ENCODE results near the gene ZCCHC7.
"Not testable (repeated sequence)": the region's sequence is repeated elsewhere in the genome, so short reads cannot be mapped to it uniquely, and the experiment has no call there.

ZCCHC7 gene

GRCh38 chr9:37302277-37302676 lies 181.9 kb downstream of the ZCCHC7 start:
- H4K20me1 ChIP-seq (ENCODE audit: insufficient read depth), result no peaks in the 10 kb centered on the region
- H3K4me3 ChIP-seq (IDR thresholded peaks at IDR 0.05; ENCODE audit: insufficient read depth, low read depth, low read length), result no peak overlapping the region
- no peaks in the 10 kb centered on the region for H3K36me3 ChIP-seq (ENCODE audit: insufficient read depth)
- H3K4me2 ChIP-seq, result peak overlapping the region; percentile 68
- H3K9ac ChIP-seq, result no peak overlapping the region
- H3K4me1 ChIP-seq (ENCODE audit: low read depth, poor library complexity, severe bottlenecking), result peaks cover 40% of the 10 kb centered on the region
- no peaks in the 10 kb centered on the region for H3K27me3 ChIP-seq (ENCODE audit: insufficient read depth, low read depth)
- TF ChIP-seq CTCF (conservative IDR thresholded peaks at IDR 0.05; ENCODE audit: low read depth, low read length), result no peak
- H2AFZ ChIP-seq (ENCODE audit: low read depth), result no peak overlapping the region
- no peak overlapping the region for H3K27ac ChIP-seq
- no peaks in the 10 kb centered on the region; the same call in 1 of the 2 replicates for H3K79me2 ChIP-seq (ENCODE audit: insufficient read depth, low read depth)

- not testable (repeated sequence) for H4K20me1 ChIP-seq (ENCODE audit: insufficient read depth); H2AFZ ChIP-seq (ENCODE audit: low read depth); H3K4me3 ChIP-seq (IDR thresholded peaks at IDR 0.05; ENCODE audit: insufficient read depth, low read depth, low read length); H3K36me3 ChIP-seq (ENCODE audit: insufficient read depth); H3K9ac ChIP-seq; H3K27ac ChIP-seq; H3K27me3 ChIP-seq (ENCODE audit: insufficient read depth, low read depth); H3K79me2 ChIP-seq (ENCODE audit: insufficient read depth, low read depth)
- H3K4me1 ChIP-seq (ENCODE audit: low read depth, poor library complexity, severe bottlenecking), result peaks cover 40% of the 10 kb centered on the region
- H3K4me2 ChIP-seq, result peak overlapping the region; percentile 68; the same call in 1 of the 2 replicates
Measured at GRCh38 chr9:37303272-37303671, 182.9 kb downstream of the ZCCHC7 start.

GRCh38 chr9:37309136-37309535 lies 188.8 kb downstream of the ZCCHC7 start:
- H3K27ac ChIP-seq, result no peak overlapping the region
- no peaks in the 10 kb centered on the region for H3K36me3 ChIP-seq (ENCODE audit: insufficient read depth)
- H3K4me3 ChIP-seq (IDR thresholded peaks at IDR 0.05; ENCODE audit: insufficient read depth, low read depth, low read length), result no peak overlapping the region
- H3K27me3 ChIP-seq (ENCODE audit: insufficient read depth, low read depth), result no peaks in the 10 kb centered on the region
- TF ChIP-seq CTCF (conservative IDR thresholded peaks at IDR 0.05; ENCODE audit: low read depth, low read length), result 0 out of 2 replicates have a peak, but pooled peaks have one; percentile 10
- H3K4me1 ChIP-seq (ENCODE audit: low read depth, poor library complexity, severe bottlenecking), result no peaks in the 10 kb centered on the region
- no peak overlapping the region for H3K9ac ChIP-seq
- no peaks in the 10 kb centered on the region for H3K79me2 ChIP-seq (ENCODE audit: insufficient read depth, low read depth)
- no peaks in the 10 kb centered on the region for H4K20me1 ChIP-seq (ENCODE audit: insufficient read depth)
- no peak overlapping the region for H2AFZ ChIP-seq (ENCODE audit: low read depth)
- no peak overlapping the region for H3K4me2 ChIP-seq

- H3K27ac ChIP-seq, result no peak overlapping the region
- H3K4me1 ChIP-seq (ENCODE audit: low read depth, poor library complexity, severe bottlenecking), result no peaks in the 10 kb centered on the region
- H3K79me2 ChIP-seq (ENCODE audit: insufficient read depth, low read depth), result no peaks in the 10 kb centered on the region
- no peaks in the 10 kb centered on the region for H4K20me1 ChIP-seq (ENCODE audit: insufficient read depth)
- no peak overlapping the region for H3K4me3 ChIP-seq (IDR thresholded peaks at IDR 0.05; ENCODE audit: insufficient read depth, low read depth, low read length)
- H3K36me3 ChIP-seq (ENCODE audit: insufficient read depth), result no peaks in the 10 kb centered on the region
- H3K27me3 ChIP-seq (ENCODE audit: insufficient read depth, low read depth), result no peaks in the 10 kb centered on the region
- TF ChIP-seq CTCF (conservative IDR thresholded peaks at IDR 0.05; ENCODE audit: low read depth, low read length), result no peak
- no peak overlapping the region for H2AFZ ChIP-seq (ENCODE audit: low read depth)
- H3K9ac ChIP-seq, result no peak overlapping the region
- no peak overlapping the region for H3K4me2 ChIP-seq
Measured at GRCh38 chr9:37311938-37312708, 191.7 kb downstream of the ZCCHC7 start.

GRCh38 chr9:37324261-37324683 lies 203.9 kb downstream of the ZCCHC7 start:
- TF ChIP-seq CTCF (conservative IDR thresholded peaks at IDR 0.05; ENCODE audit: low read depth, low read length), result no peak
- no peak overlapping the region for H3K4me3 ChIP-seq (IDR thresholded peaks at IDR 0.05; ENCODE audit: insufficient read depth, low read depth, low read length)
- no peaks in the 10 kb centered on the region for H3K79me2 ChIP-seq (ENCODE audit: insufficient read depth, low read depth)
- no peak overlapping the region for H3K9ac ChIP-seq
- H3K4me2 ChIP-seq, result no peak overlapping the region
- no peaks in the 10 kb centered on the region; the same call in 1 of the 2 replicates for H3K36me3 ChIP-seq (ENCODE audit: insufficient read depth)
- H2AFZ ChIP-seq (ENCODE audit: low read depth), result no peak overlapping the region
- H3K27me3 ChIP-seq (ENCODE audit: insufficient read depth, low read depth), result no peaks in the 10 kb centered on the region
- no peaks in the 10 kb centered on the region for H4K20me1 ChIP-seq (ENCODE audit: insufficient read depth)
- H3K27ac ChIP-seq, result no peak overlapping the region
- no peaks in the 10 kb centered on the region for H3K4me1 ChIP-seq (ENCODE audit: low read depth, poor library complexity, severe bottlenecking)
